Measurements from ENCODE around the gene NUP153. TPM values are rescaled to one million over a fixed set of nuclear protein-coding genes. Genes with fewer than 3 reads are reported as not detected.

NUP153 gene
- total RNA-seq, 2 experiments from 2014 or later: 72.5 to 88.0 TPM

DNA sequence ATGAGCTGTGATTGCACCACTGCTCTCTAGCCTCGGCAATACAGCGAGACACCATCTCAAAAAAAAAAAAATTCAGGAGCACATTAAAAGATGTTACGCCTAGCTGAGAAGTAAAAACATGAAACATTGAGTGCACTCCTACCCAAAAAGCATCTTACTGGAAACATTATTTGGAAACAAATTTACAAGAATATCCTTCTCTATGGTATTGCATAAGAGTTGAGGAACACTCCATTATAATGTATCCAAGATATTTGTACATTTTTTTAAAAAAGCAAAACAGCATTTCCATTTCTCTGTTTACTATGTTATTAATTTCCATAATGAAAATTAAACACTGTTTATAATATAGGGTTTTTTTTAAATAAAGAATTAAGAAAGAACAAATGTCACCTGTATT is 58.0 kb downstream of the NUP153 start:
- no peaks in the 10 kb centered on the region for H3K4me1 ChIP-seq (ENCODE audit: insufficient read depth, low read length, poor library complexity, severe bottlenecking)
- no TSS peak for BruUV-seq (replicated peaks)
- H3K79me2 ChIP-seq (ENCODE audit: insufficient read depth, low read depth, low read length): peaks cover 36% of the 10 kb centered on the region; the same call in 1 of the 2 replicates
- intact Hi-C loops (cut with micrococcal nuclease; ENCODE audit: unreplicated experiment): no loop called here
- POLR2A ChIA-PET: interaction anchor here (0.7 to 1.2 kb wide), 2 partner anchors 8 to 22 kb away, joined by 3 to 4 read pairs; no protein-coding TSS in a partner anchor
- no peak overlapping the region for H3K4me3 ChIP-seq (ENCODE audit: low read depth, low read length, poor library complexity, severe bottlenecking)
- H3K36me3 ChIP-seq (ENCODE audit: insufficient read depth, low read length): peaks cover 99% of the 10 kb centered on the region
- no peak overlapping the region for H3K4me2 ChIP-seq (ENCODE audit: low read length)
- peaks cover 6% of the 10 kb centered on the region; the same call in 1 of the 2 replicates for H4K20me1 ChIP-seq (ENCODE audit: insufficient read depth, low read length)
- no peaks in the 10 kb centered on the region for H3K9me3 ChIP-seq (ENCODE audit: low read length)
- no peak overlapping the region for H3K27ac ChIP-seq (ENCODE audit: low read depth, low read length, poor library complexity, severe bottlenecking)
- no peak for TF ChIP-seq EZH2phosphoT487 (IDR thresholded peaks at IDR 0.05; ENCODE audit: borderline replicate concordance, low read depth, low read length)
- TF ChIP-seq, protein P1, sequence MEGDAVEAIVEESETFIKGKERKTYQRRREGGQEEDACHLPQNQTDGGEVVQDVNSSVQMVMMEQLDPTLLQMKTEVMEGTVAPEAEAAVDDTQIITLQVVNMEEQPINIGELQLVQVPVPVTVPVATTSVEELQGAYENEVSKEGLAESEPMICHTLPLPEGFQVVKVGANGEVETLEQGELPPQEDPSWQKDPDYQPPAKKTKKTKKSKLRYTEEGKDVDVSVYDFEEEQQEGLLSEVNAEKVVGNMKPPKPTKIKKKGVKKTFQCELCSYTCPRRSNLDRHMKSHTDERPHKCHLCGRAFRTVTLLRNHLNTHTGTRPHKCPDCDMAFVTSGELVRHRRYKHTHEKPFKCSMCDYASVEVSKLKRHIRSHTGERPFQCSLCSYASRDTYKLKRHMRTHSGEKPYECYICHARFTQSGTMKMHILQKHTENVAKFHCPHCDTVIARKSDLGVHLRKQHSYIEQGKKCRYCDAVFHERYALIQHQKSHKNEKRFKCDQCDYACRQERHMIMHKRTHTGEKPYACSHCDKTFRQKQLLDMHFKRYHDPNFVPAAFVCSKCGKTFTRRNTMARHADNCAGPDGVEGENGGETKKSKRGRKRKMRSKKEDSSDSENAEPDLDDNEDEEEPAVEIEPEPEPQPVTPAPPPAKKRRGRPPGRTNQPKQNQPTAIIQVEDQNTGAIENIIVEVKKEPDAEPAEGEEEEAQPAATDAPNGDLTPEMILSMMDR (conservative IDR thresholded peaks at IDR 0.05; ENCODE audit: low read length): no peak
- CTCF ChIA-PET (ENCODE audit: unreplicated experiment): no interaction called here
- no peak for DNase-seq (ENCODE audit: low spot score)
- no peak overlapping the region for H2AFZ ChIP-seq (ENCODE audit: low read length)
- H3K9me2 ChIP-seq (ENCODE audit: insufficient read depth, low read length): no peaks in the 10 kb centered on the region

DNA sequence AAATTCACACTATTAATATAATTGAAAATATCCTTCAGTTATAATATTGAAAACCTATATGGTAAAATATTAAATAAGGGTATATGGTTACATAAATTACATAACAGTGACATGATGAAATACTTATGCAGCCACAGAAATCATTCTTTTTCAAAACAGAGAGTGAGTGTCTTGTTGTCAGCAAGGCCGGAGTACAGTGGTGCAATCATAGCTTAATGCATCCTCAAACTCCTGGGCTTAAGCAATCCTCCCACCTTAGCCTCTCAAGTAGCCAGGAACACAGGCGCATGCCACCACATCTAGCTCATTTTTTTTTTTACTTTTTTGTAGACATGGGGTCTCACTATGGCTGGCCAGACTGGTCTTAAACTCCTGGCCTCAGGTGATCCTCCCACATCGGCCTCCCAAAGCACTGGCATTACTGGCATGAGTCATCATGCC is 66.2 kb downstream of the NUP153 start:
- POLR2A ChIA-PET: interaction anchor here (0.9 to 1.6 kb wide), 2 partner anchors 15 to 17 kb away, joined by 3 to 4 read pairs; no protein-coding TSS in a partner anchor

More for the DNA sequence above, 66.2 kb downstream of the NUP153 start:
- H3K79me2 ChIP-seq (ENCODE audit: insufficient read depth, low read depth, low read length): peaks cover 41% of the 10 kb centered on the region
- H3K4me3 ChIP-seq (ENCODE audit: low read depth, low read length, poor library complexity, severe bottlenecking): no peak overlapping the region
- CTCF ChIA-PET (ENCODE audit: unreplicated experiment): no interaction called here
- peaks cover 100% of the 10 kb centered on the region for H3K36me3 ChIP-seq (ENCODE audit: insufficient read depth, low read length)
- TF ChIP-seq EZH2phosphoT487 (IDR thresholded peaks at IDR 0.05; ENCODE audit: borderline replicate concordance, low read depth, low read length): no peak
- TF ChIP-seq, protein P1 (conservative IDR thresholded peaks at IDR 0.05; ENCODE audit: low read length): no peak
- no TSS peak for BruUV-seq (replicated peaks)
- no peak overlapping the region for H3K4me2 ChIP-seq (ENCODE audit: low read length)
- H4K20me1 ChIP-seq (ENCODE audit: insufficient read depth, low read length): peaks cover 4% of the 10 kb centered on the region; the same call in 1 of the 2 replicates
- no peaks in the 10 kb centered on the region for H3K9me3 ChIP-seq (ENCODE audit: low read length)
- no peaks in the 10 kb centered on the region for H3K4me1 ChIP-seq (ENCODE audit: insufficient read depth, low read length, poor library complexity, severe bottlenecking)
- no peaks in the 10 kb centered on the region for H3K9me2 ChIP-seq (ENCODE audit: insufficient read depth, low read length)
- intact Hi-C loops (cut with micrococcal nuclease; ENCODE audit: unreplicated experiment): loop anchor here (5.0 kb wide), 1 partner anchor 37 kb away; no protein-coding TSS in a partner anchor
- no peak overlapping the region for H2AFZ ChIP-seq (ENCODE audit: low read length)
- DNase-seq (ENCODE audit: low spot score): no peak
- no peak overlapping the region for H3K27ac ChIP-seq (ENCODE audit: low read depth, low read length, poor library complexity, severe bottlenecking)

Data from OCI-LY7 (cell line).